NT2/D1 (cell line): Measurements from ENCODE around the gene MACROD1.

Experiments used
- SUZ12 ChIP-seq: IDR thresholded peaks from 2 replicates; pipeline ENCODE4 v1.6.1; 2011; ENCODE audit not compliant: insufficient read length, insufficient read depth; ENCODE audit errors: extremely low read depth
- ZNF274 ChIP-seq: IDR thresholded peaks from 2 replicates; pipeline ENCODE4 v1.6.1; 2011; ENCODE audit warnings: mild to moderate bottlenecking, low read depth, low read length

GRCh38 chr11:64083398-64084080, 82.4 kb downstream of the MACROD1 start:
- TF ChIP-seq SUZ12 (no peak), ZNF274 (no peak)
